Left kidney (tissue), 2 donors: ENCODE results near the gene LCK. TPM values are rescaled to one million over a fixed set of nuclear protein-coding genes. Genes with fewer than 3 reads are reported as not detected.
"Not testable (repeated sequence)": the region's sequence is repeated elsewhere in the genome, so short reads cannot be mapped to it uniquely, and the experiment has no call there.

Experiments
- DNase-seq: peaks from one replicate; pipeline ENCODE4 v3.0.0-alpha.2; 2013
- polyA plus RNA-seq: library from polyadenylated mRNA; unstranded; fragments of 120-200 nt; gene quantifications from one replicate; pipeline ENCODE4 v1.2.1, GENCODE V29; 2013; ENCODE audit not compliant: insufficient read length

The LCK gene
- polyA plus RNA-seq, 1 donor = 5.2 TPM

- no peak for DNase-seq
These were observed 11.7 kb upstream of the LCK start for GRCh38 chr1:32239337-32239736.

GRCh38 chr1:32239790-32240139, 11.3 kb upstream of the LCK start:
- no peak for DNase-seq

DNA sequence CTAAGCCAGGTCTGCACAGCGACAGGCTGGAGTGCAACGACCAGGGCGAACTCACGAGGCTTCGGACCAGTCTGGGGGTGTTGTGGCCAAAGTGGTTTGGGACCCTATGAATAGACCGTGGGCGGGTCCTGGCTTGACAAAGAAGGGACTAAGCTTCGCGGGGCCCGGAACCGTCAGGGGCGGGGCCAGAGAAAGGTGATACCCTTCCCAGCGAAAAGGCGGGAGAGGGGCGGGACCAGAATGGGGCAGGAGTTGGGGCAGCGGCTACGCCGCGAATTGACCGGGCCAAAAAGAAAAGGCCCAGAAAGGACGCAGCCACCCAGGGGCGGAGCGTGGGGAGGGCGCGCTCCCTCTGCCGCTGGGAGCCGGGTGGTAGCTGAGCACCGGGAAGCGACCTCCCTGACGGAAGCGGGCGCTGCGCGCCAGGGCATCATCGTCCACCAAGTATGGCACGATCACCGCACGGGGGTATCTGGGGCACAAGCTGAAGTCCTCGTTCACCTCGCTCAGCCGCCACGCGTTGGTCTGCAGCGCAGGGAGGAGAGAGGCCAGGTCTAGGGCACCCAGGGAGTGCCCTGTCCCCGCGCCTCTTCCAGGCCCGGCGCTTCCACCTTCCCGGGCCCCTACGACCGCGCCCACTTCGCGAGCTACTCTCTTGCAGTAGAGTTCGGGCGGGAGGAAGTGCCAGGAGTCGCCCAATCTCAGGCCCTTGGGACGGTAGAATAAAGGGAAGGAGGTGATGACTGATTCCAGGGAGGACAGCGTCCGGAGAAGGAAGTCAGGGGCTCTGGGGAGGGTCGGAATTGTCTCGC, 10.7 kb upstream of the LCK start:
- peak; percentile 81 for DNase-seq

DNA sequence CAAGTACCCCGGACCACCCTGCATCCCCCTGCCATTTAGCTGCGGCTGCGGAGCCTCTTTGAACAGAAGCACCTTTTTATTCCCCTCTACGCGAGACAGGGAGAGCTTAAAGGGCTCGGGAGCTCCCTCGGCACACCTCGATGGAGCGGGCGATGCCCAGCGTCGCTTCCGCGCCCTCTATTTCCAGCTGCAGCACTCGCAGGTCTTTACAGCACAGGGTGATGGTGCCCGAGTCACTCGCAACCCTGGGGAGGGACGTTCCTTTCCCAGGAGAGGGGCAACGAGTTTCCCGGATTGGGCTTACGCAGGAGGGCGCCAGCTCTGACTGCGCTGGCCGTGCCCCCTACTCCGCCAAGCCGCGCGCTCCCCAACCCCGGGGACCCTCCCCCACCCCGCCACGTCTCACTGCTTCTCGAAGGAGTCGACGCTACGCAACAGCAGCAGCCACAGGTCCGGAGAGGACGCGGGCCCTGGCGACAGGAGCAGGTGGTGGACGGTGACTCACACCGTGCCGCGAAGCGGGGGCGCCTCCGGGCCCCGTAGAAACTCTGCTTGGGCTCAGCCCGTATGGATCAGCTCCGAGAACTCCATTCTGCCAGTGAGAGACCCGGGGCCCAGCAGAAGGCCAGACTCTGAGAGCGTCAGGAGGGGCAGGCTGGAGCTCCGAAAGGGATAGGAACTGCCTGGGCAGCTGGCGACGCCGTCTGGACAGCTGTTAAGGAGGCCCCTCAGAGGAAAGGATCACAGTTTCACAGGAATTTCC, 9.9 kb upstream of the LCK start:
- peak; percentile 70 for DNase-seq

DNA sequence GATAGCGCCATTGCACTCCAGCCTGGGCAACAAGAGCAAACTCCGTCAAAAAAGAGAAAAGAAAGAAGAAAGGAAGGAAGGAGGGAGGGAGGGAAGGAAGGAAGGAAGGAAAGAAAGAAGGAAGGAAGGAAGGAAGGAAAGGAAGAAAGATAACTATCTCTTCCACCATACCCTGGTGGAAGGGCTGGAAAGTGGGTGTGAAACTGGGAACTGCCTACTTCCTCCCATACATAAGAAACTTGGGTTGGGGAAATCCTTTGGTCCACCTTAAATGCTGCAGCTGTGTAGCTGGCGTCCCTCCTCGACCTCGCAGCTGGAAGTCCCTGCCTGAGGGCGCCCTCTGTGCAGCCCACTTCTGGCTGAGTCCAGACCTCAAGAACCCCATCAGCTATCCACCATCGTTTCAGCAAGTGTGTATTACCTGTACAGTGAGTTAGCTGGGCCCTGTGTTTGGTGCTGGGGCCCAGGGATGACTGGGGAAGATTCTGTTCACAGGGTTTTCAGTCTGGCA, 8.7 kb upstream of the LCK start:
- no peak for DNase-seq

DNA sequence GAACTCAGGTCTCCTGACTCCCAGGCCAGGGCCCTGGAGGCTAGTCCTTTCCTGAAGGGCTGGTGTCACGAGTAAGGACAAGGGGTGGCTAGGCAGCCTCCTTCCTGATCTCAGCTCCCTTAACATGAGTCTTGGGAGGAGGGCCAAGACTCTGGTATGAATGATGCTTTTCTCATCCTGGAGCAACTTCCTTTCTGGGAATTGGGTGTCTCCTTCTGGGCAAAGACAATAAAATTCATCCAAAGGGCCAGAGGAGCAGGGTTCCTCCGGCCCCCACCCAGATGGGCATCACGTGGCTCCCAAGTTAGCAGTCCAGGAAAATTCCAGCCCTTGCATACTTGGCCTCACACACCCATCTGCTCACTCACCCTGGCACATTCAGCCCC, 4.2 kb upstream of the LCK start, which contains the start of gene FAM167B:
TSS of gene FAM167B (plus strand) at position 335 of the 386 bp plus-strand sequence. CDS start 200 bp downstream, outside the sequence.
- DNase-seq = no peak

DNA sequence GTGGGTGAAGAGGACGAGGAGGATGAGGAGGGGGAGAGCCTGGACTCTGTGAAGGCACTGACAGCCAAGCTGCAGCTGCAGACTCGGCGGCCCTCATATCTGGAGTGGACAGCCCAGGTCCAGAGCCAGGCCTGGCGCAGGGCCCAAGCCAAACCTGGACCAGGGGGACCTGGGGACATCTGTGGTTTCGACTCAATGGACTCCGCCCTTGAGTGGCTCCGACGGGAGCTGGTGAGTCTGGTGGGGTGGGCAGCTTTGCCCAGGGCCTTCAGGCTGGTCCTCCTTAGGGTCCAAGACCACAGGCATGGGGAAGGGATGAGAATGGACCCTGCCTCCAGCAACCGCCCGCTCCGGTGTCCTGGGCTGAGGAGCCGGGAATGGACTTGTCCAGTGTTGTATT, 3.6 kb upstream of the LCK start:
- no peak for DNase-seq

DNA sequence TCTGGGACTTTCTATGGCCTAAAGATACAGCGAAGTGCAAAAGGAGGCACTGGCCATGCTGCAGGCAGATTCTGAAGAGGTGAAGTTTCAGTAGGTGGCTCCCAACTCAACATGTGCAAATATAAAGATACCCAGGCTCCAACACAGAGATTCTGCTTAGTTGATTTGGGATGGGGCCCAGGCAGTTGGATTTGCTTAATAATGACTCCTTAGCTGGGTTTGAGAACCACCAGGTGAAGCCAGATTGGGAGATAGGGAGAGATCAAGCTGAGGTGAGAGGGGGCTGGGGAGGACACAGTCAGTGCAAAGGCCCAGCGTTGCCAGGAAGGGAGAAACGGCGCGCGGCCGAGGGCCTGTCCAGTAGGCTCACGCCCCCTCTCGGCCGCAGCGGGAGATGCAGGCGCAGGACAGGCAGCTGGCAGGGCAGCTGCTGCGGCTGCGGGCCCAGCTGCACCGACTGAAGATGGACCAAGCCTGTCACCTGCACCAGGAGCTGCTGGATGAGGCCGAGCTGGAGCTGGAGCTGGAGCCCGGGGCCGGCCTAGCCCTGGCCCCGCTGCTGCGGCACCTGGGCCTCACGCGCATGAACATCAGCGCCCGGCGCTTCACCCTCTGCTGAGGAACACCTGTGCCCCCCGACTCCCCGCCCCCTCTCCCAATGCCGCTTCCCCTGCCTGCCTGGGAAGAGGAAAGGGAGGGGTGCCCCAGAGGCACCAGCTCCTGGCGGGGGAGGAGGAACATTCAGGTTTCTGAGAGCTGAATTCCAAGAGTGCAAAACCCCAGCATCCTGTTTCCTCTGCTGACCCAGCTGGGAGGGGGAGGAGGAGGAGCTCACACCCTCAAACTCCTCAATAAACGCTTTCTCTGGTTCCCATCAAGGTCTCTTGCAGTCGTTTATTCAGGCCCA, 2.8 kb upstream of the LCK start:
- no peak for DNase-seq

DNA sequence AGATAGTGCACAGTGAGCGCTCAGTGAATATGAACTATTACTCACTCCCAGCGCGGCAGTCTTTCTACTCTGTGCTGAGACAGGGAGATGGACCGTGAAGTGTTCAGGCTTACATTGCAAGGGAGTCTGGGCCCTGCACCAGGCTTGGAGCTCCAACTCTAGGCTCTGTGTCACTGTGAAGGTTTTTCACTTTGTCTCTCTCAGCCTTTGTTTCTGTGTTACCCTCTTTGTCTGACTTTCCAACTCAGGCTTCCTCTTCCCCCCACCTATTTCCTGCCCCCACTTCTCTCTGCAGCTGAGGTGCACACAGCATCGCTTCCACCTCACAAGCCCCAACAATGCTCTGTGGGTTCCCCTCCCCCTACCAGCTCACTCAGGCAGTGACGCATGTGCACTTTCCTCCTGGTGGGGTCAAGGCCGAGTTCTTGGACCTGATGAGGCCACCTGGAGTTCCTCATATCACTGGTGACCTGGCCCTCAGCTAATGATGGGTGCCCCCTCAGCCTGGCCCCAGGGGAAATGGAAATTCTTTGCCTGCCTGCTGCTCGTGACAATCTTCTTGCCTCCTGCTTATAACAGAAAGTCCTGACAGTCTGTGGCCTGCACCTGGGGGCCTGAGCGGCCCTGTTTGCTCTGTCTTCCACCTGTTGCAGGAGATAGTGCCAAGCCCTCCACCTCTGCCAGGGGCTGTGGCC, 1.1 kb upstream of the LCK start:
- no peak for DNase-seq

GRCh38 chr1:32255072-32256071, 4.3 kb downstream of the LCK start:
- no peak for DNase-seq

GRCh38 chr1:32256473-32257226, 5.6 kb downstream of the LCK start:
- DNase-seq = no peak

DNA sequence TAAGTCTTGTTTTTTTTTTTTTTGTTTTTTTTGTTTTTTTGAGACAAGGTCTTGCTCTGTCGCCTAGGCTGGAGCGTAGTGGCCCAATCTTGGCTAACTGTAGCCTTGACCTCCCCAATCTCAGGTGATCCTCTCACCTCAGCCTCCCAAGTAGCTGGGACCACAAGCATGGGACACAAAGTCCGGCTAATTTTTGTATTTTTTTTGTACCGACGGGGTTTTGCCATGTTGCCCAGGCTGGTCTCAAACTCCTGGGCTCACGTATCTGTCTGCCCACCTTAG, 6.1 kb downstream of the LCK start:
- DNase-seq = no peak

DNA sequence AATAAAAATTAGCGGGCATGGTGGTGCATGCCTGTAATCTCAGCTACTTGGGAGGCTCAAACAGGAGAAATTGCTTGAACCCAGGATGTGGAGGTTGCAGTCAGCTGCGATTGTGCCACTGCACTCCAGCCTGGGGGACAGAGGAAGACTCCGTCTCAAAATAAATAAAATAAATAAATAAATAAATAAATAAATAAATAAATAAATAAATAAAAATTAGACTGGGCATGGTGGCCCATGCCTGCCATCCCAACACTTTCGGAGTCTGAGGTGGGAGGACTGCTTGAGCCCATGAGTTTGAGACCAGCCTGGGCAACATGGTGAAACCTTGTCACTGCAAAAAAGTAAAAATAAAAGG, 12.2 kb downstream of the LCK start:
- not testable (repeated sequence) for DNase-seq

- DNase-seq = no peak
These were observed 12.7 kb downstream of the LCK start for GRCh38 chr1:32263744-32264143.

DNA sequence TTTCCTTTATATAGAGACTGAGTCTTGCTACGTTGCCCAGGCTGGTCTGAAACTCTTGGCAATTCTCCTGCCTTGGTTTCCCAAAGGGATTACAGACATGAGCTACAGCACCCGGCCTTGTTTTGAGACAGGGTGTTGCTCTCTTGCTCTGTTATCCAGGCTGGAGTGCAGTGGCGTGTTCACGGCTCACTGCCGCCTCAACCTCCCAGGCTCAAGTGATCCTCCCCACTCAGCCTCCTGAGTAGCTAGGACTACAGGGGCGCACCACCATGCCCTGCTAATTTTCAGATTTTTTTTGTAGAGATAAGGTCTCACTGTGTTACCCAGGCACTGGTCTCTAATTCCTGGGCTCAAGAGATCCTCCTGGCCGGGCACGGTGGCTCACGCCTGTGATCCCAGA, 14.8 kb downstream of the LCK start:
- DNase-seq = no peak

GRCh38 chr1:32266921-32267591, 16.0 kb downstream of the LCK start:
- no peak for DNase-seq

DNA sequence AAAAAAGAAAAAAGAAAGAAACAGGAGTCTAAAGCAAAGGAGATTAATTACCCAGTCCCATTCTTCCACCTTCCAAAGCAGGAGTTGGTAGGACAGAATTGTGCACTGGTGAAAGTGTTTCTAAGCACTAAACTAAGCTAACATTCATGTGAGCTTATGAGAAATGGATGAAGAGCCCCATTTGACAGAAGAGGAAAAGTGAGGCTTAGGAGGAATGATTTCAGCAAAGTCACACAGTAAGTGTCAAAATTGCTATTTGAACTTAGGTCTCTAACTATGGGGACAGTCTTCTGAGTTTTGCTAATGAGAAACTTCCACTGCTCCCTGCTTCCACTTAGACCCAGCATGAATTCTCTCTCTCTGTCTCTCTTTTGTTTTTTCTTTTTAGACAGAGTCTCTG, 18.7 kb downstream of the LCK start:
- no peak for DNase-seq

GRCh38 chr1:32272557-32273390, 21.7 kb downstream of the LCK start:
- no peak for DNase-seq
